GM21825 (cell line): ENCODE data around the gene YKT6.

Experiments used
- ATAC-seq: cut with Tn5 transposase; IDR thresholded peaks from one replicate; pipeline ENCODE4 v1.9.1; 2021; ENCODE audit warnings: mild to moderate bottlenecking, moderate library complexity; ENCODE audit not compliant: unreplicated experiment

The YKT6 gene

DNA sequence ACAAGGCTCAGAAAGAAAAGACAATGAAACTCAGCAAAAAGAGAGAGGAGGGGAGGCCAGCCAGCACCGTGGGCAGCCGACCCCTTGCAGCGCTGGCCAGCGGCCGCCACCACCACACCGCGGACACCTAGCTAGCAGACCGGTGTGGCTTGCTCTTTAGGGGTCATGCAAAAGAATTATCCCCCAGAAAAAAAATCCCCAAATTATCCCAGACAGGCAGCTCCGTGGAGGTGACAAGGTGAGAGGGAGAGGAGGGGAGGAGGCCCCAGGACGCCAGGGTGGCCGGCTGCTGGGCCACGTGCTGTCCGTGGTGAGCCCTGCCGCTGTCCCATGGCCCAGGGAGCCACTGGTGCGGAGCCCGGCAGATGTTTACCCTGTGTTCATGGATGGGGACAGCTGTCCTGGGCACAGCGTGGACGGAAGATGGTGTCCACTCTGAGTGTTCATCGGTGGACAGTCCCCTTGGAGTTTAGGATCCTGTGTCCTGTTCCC, 16.5 kb downstream of the YKT6 start:
- ATAC-seq, result no peak

DNA sequence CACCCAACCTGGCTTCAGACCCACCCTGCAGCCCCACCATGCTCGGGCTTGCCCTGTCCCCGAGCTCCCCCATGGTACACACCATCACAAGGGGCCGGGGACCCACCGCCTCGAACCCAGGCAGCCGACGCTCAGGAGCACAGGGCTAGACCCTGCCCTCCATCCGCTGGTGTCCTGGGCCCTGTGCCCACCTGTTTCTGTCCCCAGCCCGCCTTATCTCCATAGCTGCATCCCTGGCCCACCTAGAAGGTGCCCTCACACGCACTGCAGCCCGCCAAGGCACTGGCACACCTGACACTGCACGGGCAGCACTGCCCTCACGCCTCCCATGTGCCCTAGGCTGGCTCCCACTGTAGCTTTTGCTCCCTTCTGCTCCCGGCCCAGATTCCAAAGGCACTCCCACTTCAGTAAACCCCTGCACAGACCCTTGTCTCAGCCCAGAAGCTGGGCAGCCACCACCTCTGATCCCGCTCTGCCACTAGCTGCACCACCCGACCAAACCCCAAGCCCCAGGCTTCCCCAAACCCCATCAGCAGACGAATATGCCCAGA, 17.1 kb downstream of the YKT6 start:
- no peak for ATAC-seq

DNA sequence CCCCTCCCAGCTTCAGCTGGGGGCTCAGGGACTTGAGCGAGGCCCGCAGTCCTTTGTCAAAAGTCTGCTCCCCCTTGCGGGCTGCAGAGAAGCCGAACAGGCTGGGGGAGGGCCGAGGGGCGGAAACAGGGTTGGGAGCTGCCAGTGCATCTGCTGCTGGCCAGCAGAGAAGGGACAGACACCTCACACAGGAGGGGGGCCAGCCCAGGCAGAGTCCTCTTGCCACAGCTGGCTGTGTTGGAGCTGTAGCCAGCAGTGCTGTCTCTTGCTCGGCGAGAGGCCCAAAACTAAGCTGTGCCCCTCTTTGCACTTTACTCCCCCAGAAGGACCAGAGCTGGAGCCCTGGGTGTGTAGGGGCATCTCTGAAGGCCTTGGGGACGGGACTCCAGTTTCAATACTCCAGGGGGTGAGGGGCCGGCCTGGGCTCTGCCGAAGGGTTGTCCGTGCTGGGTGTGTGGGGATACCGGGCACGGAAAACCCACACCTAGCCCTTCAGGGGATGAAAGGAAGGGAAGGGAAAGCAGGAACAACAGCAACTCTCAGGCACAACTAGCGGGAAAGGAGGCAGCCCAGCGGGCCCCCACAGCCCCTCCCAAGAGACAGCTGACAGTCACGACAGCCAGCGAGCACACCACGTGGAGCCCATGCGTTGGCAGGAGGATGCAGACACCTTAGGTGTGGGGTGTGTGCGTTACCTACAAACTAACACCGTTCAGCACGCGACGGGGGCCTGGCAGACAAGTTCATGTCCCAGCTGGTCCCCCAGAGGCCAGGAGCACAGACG, 17.8 kb downstream of the YKT6 start:
- ATAC-seq, result no peak

- ATAC-seq, result no peak
These were observed 18.7 kb downstream of the YKT6 start for GRCh38 chr7:44219371-44220045.

- ATAC-seq, result no peak
These were observed 19.2 kb downstream of the YKT6 start for GRCh38 chr7:44220046-44220357.

GRCh38 chr7:44220358-44221112, 19.8 kb downstream of the YKT6 start:
- ATAC-seq, result no peak

- no peak for ATAC-seq
These were observed 20.5 kb downstream of the YKT6 start for GRCh38 chr7:44221231-44221791.

GRCh38 chr7:44222074-44222473, 21.3 kb downstream of the YKT6 start:
- no peak for ATAC-seq

DNA sequence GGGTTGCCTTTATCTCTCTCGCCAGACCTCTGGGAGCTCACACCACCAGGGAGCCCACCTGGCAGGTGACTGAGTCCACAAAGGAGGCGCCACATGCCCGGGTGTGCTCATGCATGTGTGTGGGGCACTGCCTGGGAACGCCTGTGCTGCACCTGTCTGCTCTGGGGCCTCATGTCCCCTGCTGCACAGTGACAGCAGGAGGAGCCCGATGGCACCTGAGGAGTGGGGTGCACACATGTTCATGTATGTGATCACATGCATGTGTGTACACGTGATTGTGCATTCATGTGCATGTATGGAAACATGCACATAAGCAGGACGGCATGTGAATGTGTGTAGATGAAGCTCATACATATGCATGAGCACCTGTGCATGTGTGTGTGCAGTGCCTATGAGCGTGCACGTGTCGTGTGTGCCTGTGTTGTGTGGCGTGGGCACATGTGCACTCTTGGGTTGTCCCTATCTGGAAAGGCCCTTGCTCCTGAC, 22.0 kb downstream of the YKT6 start:
- no peak for ATAC-seq

GRCh38 chr7:44223362-44224079, 22.7 kb downstream of the YKT6 start:
- ATAC-seq, result no peak

DNA sequence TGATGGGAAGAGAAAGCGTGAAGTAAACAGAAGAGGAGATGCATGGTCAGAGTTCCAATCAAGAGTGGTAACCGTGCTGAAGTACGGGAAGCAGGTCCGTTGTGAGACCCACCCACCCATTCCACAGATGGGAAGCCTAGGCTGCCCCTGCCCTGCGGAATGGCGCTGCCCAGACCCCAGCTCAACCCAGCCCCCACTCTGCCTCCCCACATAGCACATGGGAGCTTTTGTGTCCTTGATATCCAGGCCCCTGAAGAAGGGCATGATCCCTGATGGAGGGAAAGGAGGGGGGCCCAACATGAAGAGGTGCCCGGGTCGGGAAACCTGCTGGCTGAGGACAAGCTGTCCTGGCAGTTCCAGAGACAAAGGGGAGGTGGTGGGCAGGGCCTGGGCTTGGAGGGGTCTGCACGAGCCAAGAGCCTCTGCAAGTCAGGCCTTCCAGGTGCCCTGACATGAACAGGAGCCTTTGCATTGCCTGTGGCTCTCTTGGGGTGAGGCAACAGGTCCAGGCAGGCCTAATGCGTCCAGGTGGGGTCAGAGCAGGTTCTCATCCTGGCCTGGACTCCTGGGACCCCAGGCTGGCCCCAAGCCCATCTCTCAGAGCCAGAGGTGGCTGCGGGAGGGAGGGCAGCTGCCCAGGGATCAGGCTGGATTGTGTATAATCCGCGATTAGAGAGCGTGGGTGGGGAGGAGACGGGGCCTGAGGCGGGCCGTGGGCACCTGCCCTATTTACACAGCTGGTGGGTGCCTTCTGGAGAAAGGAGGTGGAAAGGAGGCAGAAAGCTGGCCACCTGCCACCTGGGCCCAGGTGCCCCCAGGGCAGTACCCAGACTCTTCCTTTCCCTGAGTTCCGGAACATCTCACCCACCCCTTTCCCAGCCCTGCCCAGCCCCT, 23.5 kb downstream of the YKT6 start:
- ATAC-seq, result no peak

- no peak for ATAC-seq
These were observed 24.3 kb downstream of the YKT6 start for GRCh38 chr7:44224974-44225565.

- no peak for ATAC-seq
These were observed 25.0 kb downstream of the YKT6 start for GRCh38 chr7:44225566-44226395.

DNA sequence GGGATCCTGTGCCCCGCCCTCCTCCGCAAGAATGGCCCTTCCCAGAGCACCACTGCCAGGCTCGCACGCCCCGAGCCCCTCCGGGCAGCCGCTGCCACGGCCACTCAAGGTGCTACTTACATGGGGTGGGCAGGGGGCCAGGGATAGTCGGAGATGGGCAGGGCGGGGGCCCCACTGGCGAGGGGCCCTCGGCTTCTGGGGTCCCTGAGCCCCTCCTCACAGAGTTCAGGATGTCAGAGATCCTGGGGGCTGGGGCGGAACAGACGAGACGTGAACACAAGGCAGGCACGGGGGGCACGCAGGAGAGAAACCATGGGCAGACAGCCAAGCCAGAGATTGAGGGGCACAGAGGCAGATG, 25.6 kb downstream of the YKT6 start:
- no peak for ATAC-seq

- ATAC-seq, result no peak
These were observed 27.1 kb downstream of the YKT6 start for GRCh38 chr7:44227911-44228310.

GRCh38 chr7:44228571-44229350, 28.0 kb downstream of the YKT6 start:
- no peak for ATAC-seq

DNA sequence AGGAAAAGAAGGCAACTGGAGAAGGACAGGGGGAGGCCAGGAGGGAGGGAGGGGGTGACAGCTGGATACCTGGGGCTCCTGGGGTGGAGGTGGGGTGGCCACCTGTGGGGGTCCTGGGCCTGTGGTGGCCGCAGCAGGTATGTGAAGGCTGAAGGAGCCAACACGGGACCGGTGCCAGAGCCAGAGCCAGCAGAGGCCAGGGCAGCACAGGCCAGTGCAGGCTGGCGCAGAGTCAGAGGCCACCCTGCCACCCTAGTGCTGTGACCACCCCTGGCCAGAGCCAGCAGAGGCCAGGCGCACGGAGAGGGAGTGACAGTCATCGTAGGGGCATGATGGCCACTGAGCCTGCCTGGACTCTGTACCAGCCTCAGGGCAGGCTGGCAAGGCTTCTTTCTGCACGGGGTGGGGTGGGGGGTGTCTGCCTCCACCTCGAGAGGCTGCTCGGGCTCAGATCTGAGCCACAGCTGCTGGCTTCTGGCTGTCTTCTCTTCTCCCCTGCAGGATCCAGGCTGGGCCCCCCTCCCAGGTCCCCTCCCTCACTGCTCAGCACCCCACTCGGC, 28.8 kb downstream of the YKT6 start:
- ATAC-seq, result no peak
